Body of pancreas (tissue), 4 donors: ENCODE data around the gene AHCYL2. TPM values are rescaled to one million over a fixed set of nuclear protein-coding genes. Genes with fewer than 3 reads are reported as not detected.

ENCODE experiments used
- ATAC-seq: fragments of 150-250 bp; one replicate; pipeline ENCODE4 v1.9.1; 2016
- DNase-seq, 4 donors: peaks; one replicate each; pipeline ENCODE4 v3.0.0-alpha.2; 2019
- H3K27ac ChIP-seq, 4 donors: fragments of 200-600 bp; sonication (generic); 1 replicate in 3 of 4; 2 replicates in 1 of 4; pipeline versions ENCODE4 v1.5.1 to v1.6.1; 2016 to 2019; ENCODE audit warnings: mild to moderate bottlenecking in 1 of 4, mixed read lengths in 1 of 4, moderate library complexity in 1 of 4
- H3K27me3 ChIP-seq, 2 donors: fragments of 200-600 bp; sonication (generic); one replicate each; pipeline ENCODE4 v1.6.0; 2016; ENCODE audit warnings: mild to moderate bottlenecking in 1 of 2
- H3K36me3 ChIP-seq, 2 donors: fragments of 200-600 bp; sonication (generic); replicated peaks in 1 of 2; 2 replicates each; pipeline ENCODE4 v1.5.1; 2016; ENCODE audit warnings: low read depth in 2 of 2; ENCODE audit not compliant: insufficient read depth in 1 of 2
- H3K4me1 ChIP-seq: fragments of 200-600 bp; sonication (generic); one replicate; pipeline ENCODE4 v1.6.0; 2016
- H3K4me3 ChIP-seq, 2 donors: fragments of 200-600 bp; sonication (generic); 1 replicate in 1 of 2; 2 replicates in 1 of 2; pipeline ENCODE4 v1.5.1; 2016 to 2019
- H3K9me3 ChIP-seq, 3 donors: fragments of 200-600 bp; sonication (generic); 1 replicate in 2 of 3; 2 replicates in 1 of 3; pipeline ENCODE4 v1.5.1; 2016
- POLR2A ChIP-seq, 3 donors: fragments of 450-650 bp; IDR thresholded peaks; one replicate each; pipeline ENCODE4 v1.6.1; 2016; ENCODE audit warnings: antibody characterized with exemption in 3 of 3, mild to moderate bottlenecking in 2 of 3
- WGBS, 2 donors: methylation state at CpG; one replicate each; pipeline ENCODE4 v1.1.5; 2017; 5-methylcytosine and 5-hydroxymethylcytosine counted together
- intact Hi-C: fragments of 100-400 bp; cut with DNase I; formaldehyde crosslinking; loops from one replicate; pipeline ENCODE4 v1.15.1; 2023
- total RNA-seq, 2 donors: library from RNA; depleted of rRNA; stranded (reverse); fragments of >200 nt; gene quantifications; one replicate each; pipeline ENCODE4 v1.1.0, GENCODE V29; 2016
- TF ChIP-seq, protein P1 (sequence below), 7 experiments: fragments of 450-650 bp in 4 of 7; fragments of 200-600 bp in 3 of 7; sonication (generic) in 3 of 7; IDR thresholded peaks; one replicate each; pipeline ENCODE4 v1.5.1; 2016 to 2019; ENCODE audit warnings: antibody characterized with exemption in 7 of 7

Gene AHCYL2
- total RNA-seq, 2 donors from 2014 or later: 9.3 to 51.4 TPM

DNA sequence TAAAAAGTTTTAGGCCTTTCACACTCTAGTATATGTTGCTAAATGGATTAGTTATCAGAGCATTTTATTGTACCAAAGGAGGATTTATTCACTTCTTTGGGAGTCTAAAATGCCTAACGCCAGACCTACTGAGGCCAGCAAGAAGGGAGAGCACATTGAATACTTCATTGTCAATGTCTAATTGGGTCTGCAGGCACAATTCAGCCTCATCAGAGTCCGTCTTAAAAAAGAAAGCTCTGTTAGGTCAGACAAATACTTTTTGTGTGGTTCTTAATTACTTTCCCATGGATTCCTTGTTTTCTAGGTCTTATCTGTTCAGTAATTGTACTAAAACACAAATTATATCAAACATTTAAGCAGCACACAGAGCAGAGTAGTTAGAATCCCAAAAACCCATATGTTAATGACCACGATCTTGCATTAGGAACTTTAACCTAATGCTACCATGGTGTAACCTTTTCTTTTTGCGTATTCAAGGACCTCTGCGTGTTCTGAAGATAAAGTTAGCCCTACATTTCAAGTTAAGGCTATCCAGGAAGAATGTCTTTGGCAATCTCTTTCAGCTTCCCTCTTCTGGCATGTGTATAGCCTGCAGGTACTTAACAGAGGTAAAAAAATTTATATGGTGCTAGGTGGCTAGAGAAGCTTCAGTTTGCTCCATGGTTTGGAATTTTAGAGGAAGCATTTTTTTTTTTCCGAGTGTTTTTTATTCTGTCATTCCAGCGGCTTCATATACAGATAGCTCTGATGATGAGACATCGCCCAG, 163.7 kb downstream of the AHCYL2 start:
- Histone ChIP-seq H3K4me3 (no peak overlapping the region), H3K27me3 (no peaks in the 10 kb centered on the region), H3K9me3 (no peaks in the 10 kb centered on the region), H3K27ac (no peak overlapping the region), H3K4me1 (peaks cover 5% of the 10 kb centered on the region), H3K36me3 (peaks cover 0 to 2% of the 10 kb centered on the region in 2 donors)
- DNase-seq (no peak), ATAC-seq (no peak)
- TF ChIP-seq POLR2A (IDR thresholded peaks at IDR 0.05): no peak
- TF ChIP-seq, protein P1, sequence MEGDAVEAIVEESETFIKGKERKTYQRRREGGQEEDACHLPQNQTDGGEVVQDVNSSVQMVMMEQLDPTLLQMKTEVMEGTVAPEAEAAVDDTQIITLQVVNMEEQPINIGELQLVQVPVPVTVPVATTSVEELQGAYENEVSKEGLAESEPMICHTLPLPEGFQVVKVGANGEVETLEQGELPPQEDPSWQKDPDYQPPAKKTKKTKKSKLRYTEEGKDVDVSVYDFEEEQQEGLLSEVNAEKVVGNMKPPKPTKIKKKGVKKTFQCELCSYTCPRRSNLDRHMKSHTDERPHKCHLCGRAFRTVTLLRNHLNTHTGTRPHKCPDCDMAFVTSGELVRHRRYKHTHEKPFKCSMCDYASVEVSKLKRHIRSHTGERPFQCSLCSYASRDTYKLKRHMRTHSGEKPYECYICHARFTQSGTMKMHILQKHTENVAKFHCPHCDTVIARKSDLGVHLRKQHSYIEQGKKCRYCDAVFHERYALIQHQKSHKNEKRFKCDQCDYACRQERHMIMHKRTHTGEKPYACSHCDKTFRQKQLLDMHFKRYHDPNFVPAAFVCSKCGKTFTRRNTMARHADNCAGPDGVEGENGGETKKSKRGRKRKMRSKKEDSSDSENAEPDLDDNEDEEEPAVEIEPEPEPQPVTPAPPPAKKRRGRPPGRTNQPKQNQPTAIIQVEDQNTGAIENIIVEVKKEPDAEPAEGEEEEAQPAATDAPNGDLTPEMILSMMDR (IDR thresholded peaks at IDR 0.05): no peak
- WGBS, 2 donors: 89 to 91% methylated on average over 8 of the region's 8 CpGs
- intact Hi-C loops: no loop called here

DNA sequence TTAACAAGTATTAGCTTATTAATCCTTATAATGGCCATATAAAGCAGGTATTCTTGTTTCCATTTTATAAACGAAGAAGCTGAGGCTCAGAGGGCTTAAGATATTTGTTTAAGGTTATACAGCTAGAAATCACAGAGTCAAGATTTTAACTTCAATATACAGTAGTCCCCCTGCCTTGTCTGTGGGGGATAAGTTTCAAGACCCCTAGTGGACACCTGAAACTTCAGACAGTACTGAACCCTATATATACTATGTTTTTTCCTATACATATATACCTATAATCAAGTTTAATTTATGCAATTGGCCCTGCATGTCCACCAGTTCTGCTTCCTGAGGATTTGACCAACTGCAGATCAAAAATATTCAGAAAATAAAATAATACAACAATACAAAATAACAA, 165.0 kb downstream of the AHCYL2 start:
- Histone ChIP-seq H3K4me1 (peaks cover 5% of the 10 kb centered on the region), H3K27me3 (no peaks in the 10 kb centered on the region), H3K4me3 (no peak overlapping the region), H3K36me3 (peaks cover 0 to 2% of the 10 kb centered on the region in 2 donors), H3K27ac (no peak overlapping the region), H3K9me3 (no peaks in the 10 kb centered on the region)
- no peak for DNase-seq
- TF ChIP-seq, protein P1 (IDR thresholded peaks at IDR 0.05): no peak
- no peak for TF ChIP-seq POLR2A (IDR thresholded peaks at IDR 0.05)
- 46 to 53% methylated on average over 1 of the region's 1 CpG for WGBS, 2 donors
- intact Hi-C loops: no loop called here
- ATAC-seq: no peak

DNA sequence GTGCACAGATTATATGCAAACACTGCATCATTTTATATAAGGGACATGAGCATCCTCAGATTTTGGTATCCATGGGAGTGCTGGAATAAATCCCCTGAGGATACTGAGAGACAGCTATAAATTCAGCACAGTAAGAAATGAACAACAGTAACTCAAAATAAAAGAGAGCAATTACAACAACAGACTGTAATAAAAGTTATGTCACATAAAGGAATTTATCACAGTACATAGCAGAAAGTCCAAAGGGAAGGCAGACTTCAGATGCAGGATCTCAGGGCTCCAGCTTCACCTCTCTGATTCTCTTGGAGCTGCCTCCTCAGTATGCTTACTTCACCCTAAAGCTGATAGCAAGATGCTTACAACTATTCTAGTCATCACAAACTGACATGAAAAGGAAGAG, 165.5 kb downstream of the AHCYL2 start:
- Histone ChIP-seq H3K9me3 (no peaks in the 10 kb centered on the region), H3K4me1 (peaks cover 5% of the 10 kb centered on the region), H3K4me3 (no peak overlapping the region), H3K27me3 (no peaks in the 10 kb centered on the region), H3K36me3 (peaks cover 0 to 2% of the 10 kb centered on the region in 2 donors), H3K27ac (no peak overlapping the region)
- TF ChIP-seq, protein P1 (IDR thresholded peaks at IDR 0.05): no peak
- TF ChIP-seq POLR2A (IDR thresholded peaks at IDR 0.05): no peak
- ATAC-seq: no peak
- intact Hi-C loops: no loop called here
- DNase-seq: no peak

- ATAC-seq (no peak), DNase-seq (no peak)
- Histone ChIP-seq H3K36me3 (peaks cover 0 to 2% of the 10 kb centered on the region in 2 donors), H3K27ac (no peak overlapping the region), H3K9me3 (no peaks in the 10 kb centered on the region), H3K4me1 (peaks cover 5% of the 10 kb centered on the region), H3K27me3 (no peaks in the 10 kb centered on the region), H3K4me3 (no peak overlapping the region)
- 92 to 97% methylated on average over 2 of the region's 2 CpGs for WGBS, 2 donors
- intact Hi-C loops: no loop called here
- no peak for TF ChIP-seq POLR2A (IDR thresholded peaks at IDR 0.05)
- TF ChIP-seq, protein P1 (IDR thresholded peaks at IDR 0.05): no peak
Observed at GRCh38 chr7:129391546-129392171, 166.8 kb downstream of the AHCYL2 start.
